Measurements from ENCODE around the gene HEATR5A. TPM values are rescaled to one million over a fixed set of nuclear protein-coding genes. Genes with fewer than 3 reads are reported as not detected.

HEATR5A gene
- total RNA-seq, 2 donors from 2014 or later, result 31.7 to 36.4 TPM

- Histone ChIP-seq H3K27me3 (ENCODE audit: control insufficient read depth, insufficient read depth, low read length, poor library complexity, severe bottlenecking) (no peaks in the 10 kb centered on the region), H3K4me3 (ENCODE audit: low read length) (no peak overlapping the region), H3K9me3 (ENCODE audit: control insufficient read depth, low read length) (no peaks in the 10 kb centered on the region), H3K27ac (ENCODE audit: low read depth, low read length) (no peak overlapping the region), H3K4me1 (ENCODE audit: control insufficient read depth, insufficient read depth, low read length) (no peaks in the 10 kb centered on the region), H3K36me3 (ENCODE audit: control insufficient read depth, insufficient read depth, low read length) (peaks cover 35% of the 10 kb centered on the region), H3K9ac (ENCODE audit: extremely low read depth, low read length, poor library complexity, severe bottlenecking) (no peak overlapping the region)
- WGBS, 2 experiments (ENCODE audit: insufficient coverage in 1 of 2, insufficient read length in 1 of 2), result 96 to 100% methylated on average over 1 to 5 of the region's 5 CpGs
- Mint-ChIP-seq H3K36me3 (ENCODE audit: low read depth) (peaks cover 33% of the 10 kb centered on the region), H3K27ac (no peak overlapping the region), H3K4me1 (no peaks in the 10 kb centered on the region), H3K4me3 (no peak overlapping the region), H3K9me3 (no peaks in the 10 kb centered on the region), H3K27me3 (ENCODE audit: insufficient read depth) (no peaks in the 10 kb centered on the region)
- DNase-seq, result no peak
- no peak for TF ChIP-seq CTCF (conservative IDR thresholded peaks at IDR 0.05)
These were observed 42.9 kb downstream of the HEATR5A start for GRCh38 chr14:31377433-31377832.

- Mint-ChIP-seq H3K4me3 (no peak overlapping the region), H3K9me3 (no peaks in the 10 kb centered on the region), H3K27ac (no peak overlapping the region), H3K4me1 (no peaks in the 10 kb centered on the region), H3K27me3 (ENCODE audit: insufficient read depth) (no peaks in the 10 kb centered on the region), H3K36me3 (ENCODE audit: low read depth) (peaks cover 40% of the 10 kb centered on the region)
- Histone ChIP-seq H3K36me3 (ENCODE audit: control insufficient read depth, insufficient read depth, low read length) (peaks cover 29% of the 10 kb centered on the region), H3K27me3 (ENCODE audit: control insufficient read depth, insufficient read depth, low read length, poor library complexity, severe bottlenecking) (no peaks in the 10 kb centered on the region), H3K4me1 (ENCODE audit: control insufficient read depth, insufficient read depth, low read length) (no peaks in the 10 kb centered on the region), H3K9ac (ENCODE audit: extremely low read depth, low read length, poor library complexity, severe bottlenecking) (no peak overlapping the region), H3K4me3 (ENCODE audit: low read length) (no peak overlapping the region), H3K27ac (ENCODE audit: low read depth, low read length) (no peak overlapping the region), H3K9me3 (ENCODE audit: control insufficient read depth, low read length) (no peaks in the 10 kb centered on the region)
- TF ChIP-seq CTCF (conservative IDR thresholded peaks at IDR 0.05), result no peak
- DNase-seq, result no peak
- WGBS, 2 experiments (ENCODE audit: insufficient coverage in 1 of 2, insufficient read length in 1 of 2), result 88 to 93% methylated on average over 1 to 2 of the region's 2 CpGs
These were observed 48.7 kb downstream of the HEATR5A start for GRCh38 chr14:31371646-31372045.

- no peak for TF ChIP-seq CTCF (conservative IDR thresholded peaks at IDR 0.05)
- no peaks in the 10 kb centered on the region for H3K9me3 Mint-ChIP-seq
- peaks cover 23% of the 10 kb centered on the region for H3K36me3 ChIP-seq (ENCODE audit: control insufficient read depth, insufficient read depth, low read length)
- no peak overlapping the region for H3K9ac ChIP-seq (ENCODE audit: extremely low read depth, low read length, poor library complexity, severe bottlenecking)
- no peaks in the 10 kb centered on the region for H3K4me1 ChIP-seq (ENCODE audit: control insufficient read depth, insufficient read depth, low read length)
- 93 to 97% methylated on average over 4 to 5 of the region's 5 CpGs for WGBS, 2 experiments (ENCODE audit: insufficient coverage in 1 of 2, insufficient read length in 1 of 2)
- H3K27ac Mint-ChIP-seq, result no peak overlapping the region
- H3K27ac ChIP-seq (ENCODE audit: low read depth, low read length), result no peak overlapping the region
- DNase-seq, result no peak
- H3K27me3 Mint-ChIP-seq (ENCODE audit: insufficient read depth), result no peaks in the 10 kb centered on the region
- H3K27me3 ChIP-seq (ENCODE audit: control insufficient read depth, insufficient read depth, low read length, poor library complexity, severe bottlenecking), result no peaks in the 10 kb centered on the region
- H3K36me3 Mint-ChIP-seq (ENCODE audit: low read depth), result peaks cover 39% of the 10 kb centered on the region
- H3K4me3 ChIP-seq (ENCODE audit: low read length), result no peak overlapping the region
- no peak overlapping the region for H3K4me3 Mint-ChIP-seq
- H3K9me3 ChIP-seq (ENCODE audit: control insufficient read depth, low read length), result no peaks in the 10 kb centered on the region
- H3K4me1 Mint-ChIP-seq, result no peaks in the 10 kb centered on the region
These were observed 56.8 kb downstream of the HEATR5A start for GRCh38 chr14:31363331-31364073.

Data from endodermal cell (in vitro differentiated cells).